ENCODE data around the gene EDC3.
"Not testable (repeated sequence)": the region's sequence is repeated elsewhere in the genome, so short reads cannot be mapped to it uniquely, and the experiment has no call there.

The EDC3 gene

GRCh38 chr15:74612677-74613076 is 83.1 kb downstream of the EDC3 start:
- no peak for DNase-seq (ENCODE audit: low read depth in 4 of 4, low spot score in 1 of 4)

- DNase-seq (ENCODE audit: low read depth in 4 of 4, low spot score in 1 of 4), result no peak
Measured at GRCh38 chr15:74611834-74612233, 84.0 kb downstream of the EDC3 start.

DNA sequence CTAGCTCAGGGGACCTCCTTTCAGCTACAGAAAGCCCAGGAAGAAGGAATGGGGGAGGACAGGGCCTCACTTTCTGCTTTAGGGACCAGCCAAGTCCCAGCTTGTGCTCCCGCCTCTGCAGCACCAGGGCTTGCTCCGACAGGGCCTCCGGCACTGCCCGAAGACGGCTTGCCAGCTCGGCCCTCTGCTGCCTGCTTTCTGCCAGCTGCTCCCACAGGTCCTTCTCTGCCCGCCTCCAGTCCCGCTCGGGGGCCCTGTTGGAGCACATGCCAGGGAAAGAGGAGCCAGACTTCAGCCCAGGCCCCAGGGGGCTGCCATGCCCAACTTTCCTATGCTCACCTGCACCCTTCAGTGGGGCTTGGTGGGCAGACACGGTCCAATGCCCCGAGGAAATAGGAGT is 84.5 kb downstream of the EDC3 start:
- DNase-seq (ENCODE audit: low read depth in 4 of 4, low spot score in 1 of 4), result no peak

- no peak for DNase-seq (ENCODE audit: low read depth in 4 of 4, low spot score in 1 of 4)
Measured at GRCh38 chr15:74610302-74610951, 85.4 kb downstream of the EDC3 start.

- DNase-seq (ENCODE audit: low read depth in 4 of 4, low spot score in 1 of 4), result no peak
Measured at GRCh38 chr15:74609938-74610301, 85.9 kb downstream of the EDC3 start.

GRCh38 chr15:74608786-74609185 is 87.0 kb downstream of the EDC3 start:
- no peak for DNase-seq (ENCODE audit: low read depth in 4 of 4, low spot score in 1 of 4)

- no peak for DNase-seq (ENCODE audit: low read depth in 4 of 4, low spot score in 1 of 4)
Measured at GRCh38 chr15:74605795-74606150, 90.1 kb downstream of the EDC3 start.

DNA sequence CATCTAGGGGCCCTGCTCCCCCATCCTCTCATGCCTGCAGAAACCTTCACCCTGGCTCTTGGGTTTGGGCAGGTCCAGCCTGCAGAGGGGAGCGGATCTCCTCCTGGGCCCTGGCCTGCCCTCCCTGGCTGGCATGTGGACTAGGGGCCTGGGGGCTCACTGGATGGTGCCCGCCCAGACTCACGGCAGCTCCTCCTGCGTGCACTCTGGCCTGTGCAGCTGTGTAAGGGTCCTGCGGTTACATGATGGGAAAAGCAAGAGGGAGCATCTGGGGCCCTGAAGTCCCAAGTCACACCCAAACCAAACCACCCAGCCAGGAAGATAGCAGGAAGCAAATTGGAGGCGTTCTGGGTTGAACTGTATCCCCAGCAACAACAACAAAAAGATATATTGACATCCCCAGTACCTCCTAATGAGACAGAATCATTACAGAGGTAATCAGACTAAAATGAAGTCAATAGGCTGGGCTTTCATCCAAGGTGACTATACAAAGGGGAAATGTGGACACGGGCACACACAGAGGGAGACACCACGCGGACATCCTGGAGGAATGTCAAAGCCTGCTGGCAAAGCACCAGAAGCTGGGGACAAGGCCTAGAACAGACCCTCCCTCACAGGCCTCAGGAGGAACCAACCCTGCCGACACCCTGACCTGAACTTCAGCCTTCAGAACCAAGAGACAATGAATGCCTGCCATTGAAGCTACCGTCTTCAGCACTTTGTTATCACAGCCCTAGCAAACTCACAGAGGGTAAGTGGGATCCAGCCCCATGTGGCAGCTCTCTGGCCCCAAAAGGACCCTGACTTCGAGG is 90.6 kb downstream of the EDC3 start:
- no peak for DNase-seq (ENCODE audit: low read depth in 4 of 4, low spot score in 1 of 4)

DNA sequence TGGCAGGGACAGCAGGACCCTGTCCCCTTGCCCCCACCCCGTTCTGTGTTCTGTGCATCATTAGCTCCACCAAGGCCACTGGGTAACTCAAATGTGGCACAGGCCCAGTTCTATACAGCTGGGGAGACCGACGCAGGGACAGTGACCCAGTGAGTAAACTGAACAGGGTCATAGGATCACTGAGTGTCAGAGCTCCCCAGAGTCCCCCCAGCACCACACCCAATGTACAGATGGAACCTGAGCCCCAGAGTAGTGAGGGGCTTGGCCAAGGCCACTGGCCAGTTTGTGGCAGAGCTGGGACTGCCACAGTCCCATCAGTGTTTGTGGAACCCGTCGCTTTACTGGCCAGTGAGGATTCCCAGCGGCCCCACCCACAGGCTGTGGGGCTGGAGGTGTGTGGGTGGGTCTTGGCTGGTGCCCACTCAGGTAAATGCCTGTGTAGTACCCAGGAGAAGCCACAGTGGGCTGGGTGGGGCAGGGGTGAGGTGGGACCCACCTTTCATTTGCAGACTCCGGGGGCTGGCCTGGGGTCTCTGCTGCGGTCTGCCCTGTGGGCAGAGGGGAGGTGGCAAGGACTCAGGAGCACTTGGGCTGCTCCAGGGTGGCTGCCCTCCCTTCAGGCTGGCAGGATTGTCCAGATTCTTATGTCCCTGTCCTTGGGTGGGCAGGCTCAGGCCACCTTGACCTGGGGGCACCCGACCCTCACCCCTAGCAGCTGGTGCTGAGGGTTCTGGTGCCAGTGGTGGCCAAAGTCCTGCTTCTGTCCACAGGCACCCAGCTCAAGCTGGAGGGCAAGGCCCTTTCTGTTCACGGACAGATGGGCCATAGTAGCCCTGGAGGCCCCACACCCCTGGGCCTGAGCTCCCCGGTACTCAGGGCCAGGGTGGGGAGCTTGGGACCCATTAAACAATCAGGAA is 91.8 kb downstream of the EDC3 start:
- DNase-seq (ENCODE audit: low read depth in 4 of 4, low spot score in 1 of 4), result no peak

DNA sequence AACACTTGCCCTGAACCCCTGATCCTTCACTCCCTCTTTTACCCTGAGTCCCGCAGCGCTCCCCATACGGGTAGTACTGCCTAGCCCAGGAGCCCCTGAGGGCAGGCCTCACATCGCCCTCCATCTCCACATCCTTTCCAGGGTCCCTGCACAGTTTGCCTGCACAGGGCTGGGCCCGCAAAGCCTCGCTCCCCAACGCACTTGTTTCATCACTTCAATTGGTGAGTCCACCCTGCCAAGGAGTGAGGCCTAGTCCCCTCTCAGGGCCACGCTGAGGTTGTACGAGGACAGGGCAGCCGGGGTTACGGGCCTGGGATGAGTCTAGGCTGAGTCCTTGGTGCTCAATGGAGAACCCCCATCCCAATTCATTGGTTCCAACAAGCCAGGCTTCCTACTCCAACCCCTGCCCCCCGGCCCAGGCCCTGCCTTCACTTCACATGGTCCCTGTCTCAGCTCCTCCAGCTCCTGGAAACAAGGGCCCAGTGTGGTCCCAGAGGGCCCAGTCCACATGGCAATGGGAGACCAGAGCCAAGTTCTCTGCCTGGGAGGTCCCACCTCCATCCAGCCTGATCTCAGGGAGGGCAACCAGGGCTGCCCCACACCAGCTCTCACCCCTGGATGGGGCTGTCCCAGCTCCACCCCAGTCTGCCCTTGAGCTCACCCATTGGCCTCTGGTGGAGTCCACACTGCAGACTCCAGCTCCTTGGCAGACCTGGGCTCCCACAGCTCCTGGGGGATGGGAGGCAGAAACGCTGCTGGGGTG is 92.6 kb downstream of the EDC3 start:
- DNase-seq (ENCODE audit: low read depth in 4 of 4, low spot score in 1 of 4), result no peak

DNA sequence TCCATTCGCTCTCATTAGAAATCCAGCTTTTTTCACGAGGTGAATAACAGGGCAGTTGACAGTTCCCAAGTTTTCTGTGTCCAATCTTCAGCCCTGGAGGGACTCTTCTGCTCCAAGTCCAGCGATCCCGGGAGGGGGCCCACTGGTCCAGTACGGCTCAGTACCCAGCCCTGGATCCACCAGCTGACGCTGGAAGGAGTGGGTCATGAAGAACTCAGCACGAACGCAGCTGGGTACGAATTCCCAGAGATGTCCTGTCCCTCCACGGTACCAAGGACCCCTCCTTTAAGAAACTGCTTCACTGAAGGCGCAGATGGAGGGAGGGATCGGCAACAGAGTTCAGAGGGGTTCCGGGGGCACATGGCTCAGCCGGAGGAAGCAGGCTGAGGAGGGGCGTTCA is 96.7 kb downstream of the EDC3 start:
- DNase-seq (ENCODE audit: low read depth in 4 of 4, low spot score in 1 of 4), result no peak

GRCh38 chr15:74598126-74598842 is 97.5 kb downstream of the EDC3 start:
- peak; percentile 61 to 88 (median 77) for DNase-seq (ENCODE audit: low read depth in 4 of 4, low spot score in 1 of 4)

DNA sequence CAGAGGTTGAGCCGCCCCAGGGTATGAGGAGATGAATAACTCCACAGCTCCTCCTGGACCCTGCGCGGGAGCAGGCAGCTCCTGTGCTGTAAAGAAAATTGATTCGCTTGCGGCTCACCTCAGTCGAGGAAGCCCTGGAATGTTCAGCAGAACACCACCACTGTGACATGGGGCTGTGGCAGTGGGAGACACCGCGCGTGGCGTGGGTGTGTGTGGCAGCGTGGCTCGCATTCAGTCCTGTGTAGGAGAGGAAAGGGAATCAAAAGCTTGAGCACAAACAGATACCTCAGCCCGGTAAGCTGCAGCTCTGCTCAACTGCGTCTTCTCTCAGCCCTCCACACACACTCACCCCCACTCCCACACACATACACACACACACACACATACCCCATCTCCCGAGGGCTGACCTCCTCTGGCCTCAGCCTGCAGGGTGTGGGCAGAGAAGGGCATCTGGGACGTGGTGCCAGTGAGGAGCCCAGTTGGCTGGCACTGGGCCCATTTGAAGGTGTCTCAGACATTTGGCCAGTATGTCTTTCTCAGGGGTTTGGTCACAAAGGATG is 98.6 kb downstream of the EDC3 start:
- DNase-seq (ENCODE audit: low read depth in 4 of 4, low spot score in 1 of 4), result not testable (repeated sequence)

- not testable (repeated sequence) for DNase-seq (ENCODE audit: low read depth in 4 of 4, low spot score in 1 of 4)
Measured at GRCh38 chr15:74596736-74597135, 99.1 kb downstream of the EDC3 start.

GRCh38 chr15:74595271-74595670 is 100.6 kb downstream of the EDC3 start:
- no peak for DNase-seq (ENCODE audit: low read depth in 4 of 4, low spot score in 1 of 4)

DNA sequence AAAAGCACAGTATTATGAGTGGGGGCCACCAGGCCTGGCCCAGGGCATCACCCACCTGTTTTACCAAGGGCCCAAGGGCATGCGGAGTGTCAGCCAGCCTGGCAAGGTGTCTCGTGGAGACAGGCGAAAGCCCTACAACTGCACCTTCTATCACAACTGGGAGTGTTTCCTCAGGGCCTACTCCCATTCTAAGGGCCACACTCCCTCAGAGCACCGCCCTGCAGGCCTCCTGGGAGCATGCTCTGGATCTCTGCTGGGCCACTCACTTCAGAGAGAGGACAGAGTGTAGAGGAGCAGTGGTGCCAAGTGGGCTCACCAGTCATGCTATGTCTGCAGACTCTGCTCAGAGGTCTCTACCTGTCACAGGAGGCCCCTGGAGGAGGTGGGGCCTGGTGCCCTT is 101.4 kb downstream of the EDC3 start:
- no peak for DNase-seq (ENCODE audit: low read depth in 4 of 4, low spot score in 1 of 4)

DNA sequence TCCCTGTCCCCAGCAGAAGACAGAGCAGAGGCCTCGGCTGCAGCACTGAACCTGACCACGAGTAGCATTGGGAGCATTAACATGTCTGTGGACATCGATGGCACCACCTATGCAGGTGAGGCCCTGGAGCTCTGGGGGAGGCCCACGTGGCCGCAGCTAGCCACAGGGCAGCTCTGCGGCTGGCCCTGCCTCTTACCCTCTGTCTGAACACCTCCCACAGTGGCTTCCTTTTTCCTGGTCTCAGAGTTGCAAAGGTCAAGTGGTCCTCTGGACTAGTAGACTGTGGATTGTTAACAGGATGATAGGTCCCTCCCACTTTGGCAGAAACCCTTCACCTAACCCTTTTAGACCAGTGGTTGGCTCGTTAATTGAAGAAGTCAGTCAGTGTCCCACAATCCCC is 102.7 kb downstream of the EDC3 start:
- DNase-seq (ENCODE audit: low read depth in 4 of 4, low spot score in 1 of 4), result no peak

DNA sequence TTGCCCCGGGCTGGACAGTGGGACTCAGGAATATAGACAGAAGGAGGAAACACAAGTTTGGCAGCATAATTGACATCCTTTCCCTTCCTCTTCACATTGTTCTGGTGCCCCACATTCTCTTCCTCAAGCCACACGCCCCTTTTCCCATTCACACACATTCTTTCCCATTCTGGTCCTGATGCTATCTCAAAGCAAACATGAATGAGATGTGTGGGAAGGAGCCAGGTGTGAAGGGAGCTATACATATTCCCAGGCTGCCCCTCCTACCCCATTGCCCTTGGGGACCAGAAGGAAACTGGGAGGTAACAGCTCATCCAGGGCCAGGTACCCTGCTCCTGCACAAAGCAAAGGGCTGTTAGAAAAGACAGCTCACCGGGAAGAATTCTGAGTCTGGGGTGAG is 103.6 kb downstream of the EDC3 start:
- no peak for DNase-seq (ENCODE audit: low read depth in 4 of 4, low spot score in 1 of 4)

DNA sequence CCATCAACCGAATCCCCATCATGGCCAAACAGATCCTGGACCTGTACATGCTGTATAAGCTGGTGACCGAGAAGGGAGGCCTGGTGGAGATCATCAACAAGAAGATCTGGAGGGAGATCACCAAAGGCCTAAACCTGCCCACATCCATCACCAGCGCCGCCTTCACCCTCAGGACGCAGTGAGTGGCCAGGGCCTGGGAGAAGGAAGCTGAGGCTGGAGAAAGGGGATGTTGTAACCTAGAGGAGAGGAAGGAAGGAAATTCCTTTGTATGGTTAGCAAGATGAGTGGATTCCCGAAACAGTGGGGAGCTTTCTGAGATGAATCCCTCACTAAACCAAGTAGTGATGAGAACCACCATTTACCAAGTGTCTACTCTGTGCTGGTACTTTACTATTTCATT is 106.0 kb downstream of the EDC3 start:
- DNase-seq (ENCODE audit: low read depth in 4 of 4, low spot score in 1 of 4), result no peak

GRCh38 chr15:74585857-74586256 is 110.0 kb downstream of the EDC3 start:
- DNase-seq (ENCODE audit: low read depth in 4 of 4, low spot score in 1 of 4), result no peak
